ENCODE measurements around the gene ERAP2. TPM values are rescaled to one million over a fixed set of nuclear protein-coding genes. Genes with fewer than 3 reads are reported as not detected.

Gene ERAP2
- total RNA-seq, 4 donors from 2014 or later, result 17.2 to 28.7 (median 23.5) TPM

- no peak for TF ChIP-seq CTCF (IDR thresholded peaks at IDR 0.05; ENCODE audit: low read depth)
These were observed 69.0 kb downstream of the ERAP2 start for GRCh38 chr5:96945144-96945897.

- no peak for TF ChIP-seq CTCF (IDR thresholded peaks at IDR 0.05; ENCODE audit: low read depth)
These were observed 70.1 kb downstream of the ERAP2 start for GRCh38 chr5:96946381-96946780.

GRCh38 chr5:96952118-96952750 lies 75.9 kb downstream of the ERAP2 start:
- no peak for TF ChIP-seq CTCF (IDR thresholded peaks at IDR 0.05; ENCODE audit: low read depth)

GRCh38 chr5:96952974-96953730 lies 76.9 kb downstream of the ERAP2 start:
- TF ChIP-seq CTCF (IDR thresholded peaks at IDR 0.05; ENCODE audit: low read depth), result no peak

GRCh38 chr5:96957254-96958049 lies 81.2 kb downstream of the ERAP2 start:
- no peak for TF ChIP-seq CTCF (IDR thresholded peaks at IDR 0.05; ENCODE audit: low read depth)

GRCh38 chr5:96958977-96959376 lies 82.7 kb downstream of the ERAP2 start:
- TF ChIP-seq CTCF (IDR thresholded peaks at IDR 0.05; ENCODE audit: low read depth), result no peak
